Mucosa of stomach (tissue), 1 donor: ENCODE data around the gene PEX26.
"Not testable (repeated sequence)": the region's sequence is repeated elsewhere in the genome, so short reads cannot be mapped to it uniquely, and the experiment has no call there.

Experiments used
- H3K27me3 ChIP-seq: one replicate; pipeline ENCODE4 v1.7.0; 2013; ENCODE audit warnings: mild to moderate bottlenecking, low read length; ENCODE audit not compliant: control insufficient read depth, insufficient read depth
- H3K36me3 ChIP-seq: one replicate; pipeline ENCODE4 v1.7.0; 2013; ENCODE audit warnings: low read length; ENCODE audit not compliant: control insufficient read depth, insufficient read depth
- H3K4me1 ChIP-seq: one replicate; pipeline ENCODE4 v1.7.0; 2013; ENCODE audit warnings: mild to moderate bottlenecking, low read length; ENCODE audit not compliant: control insufficient read depth, insufficient read depth
- H3K4me3 ChIP-seq: one replicate; pipeline ENCODE4 v1.7.0; 2013; ENCODE audit warnings: low read length
- H3K9ac ChIP-seq: one replicate; pipeline ENCODE4 v1.7.0; 2013; ENCODE audit warnings: mild to moderate bottlenecking, low read length, moderate library complexity
- H3K9me3 ChIP-seq: one replicate; pipeline ENCODE4 v1.7.0; 2013; ENCODE audit warnings: mild to moderate bottlenecking, low read length, moderate library complexity; ENCODE audit not compliant: control insufficient read depth
- donor health status: Pancreatic carcinoma.

Gene PEX26

GRCh38 chr22:18093661-18094060 is 15.9 kb downstream of the PEX26 start:
- no peaks in the 10 kb centered on the region for H3K36me3 ChIP-seq
- no peak overlapping the region for H3K9ac ChIP-seq
- no peak overlapping the region for H3K4me3 ChIP-seq
- H3K4me1 ChIP-seq, result peaks cover 17% of the 10 kb centered on the region
- H3K27me3 ChIP-seq, result no peaks in the 10 kb centered on the region
- no peaks in the 10 kb centered on the region for H3K9me3 ChIP-seq

- Histone ChIP-seq H3K9me3 (no peaks in the 10 kb centered on the region), H3K9ac (no peak overlapping the region), H3K4me3 (no peak overlapping the region), H3K27me3 (no peaks in the 10 kb centered on the region), H3K4me1 (peaks cover 17% of the 10 kb centered on the region), H3K36me3 (no peaks in the 10 kb centered on the region)
These were observed 17.5 kb downstream of the PEX26 start for GRCh38 chr22:18095101-18095805.

DNA sequence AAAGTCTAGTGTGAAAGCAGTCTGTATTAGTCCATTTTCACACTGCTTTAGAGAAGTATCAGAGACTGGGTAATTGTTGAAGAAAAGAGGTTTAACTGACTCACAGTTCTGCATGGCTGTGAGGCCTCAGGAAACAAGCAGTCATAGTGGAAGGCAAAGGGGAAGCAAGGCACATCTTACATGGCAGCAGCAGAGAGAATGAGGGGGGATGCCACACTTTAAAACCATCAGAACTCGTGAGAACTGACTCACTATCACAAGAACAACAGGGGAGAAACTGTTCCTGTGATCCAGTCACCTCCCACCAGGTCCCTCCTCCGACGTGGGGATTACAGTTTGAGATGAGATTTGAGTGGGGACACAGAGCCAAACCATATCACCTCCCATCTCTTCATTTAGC is 19.0 kb downstream of the PEX26 start:
- Histone ChIP-seq H3K4me3 (no peak overlapping the region), H3K36me3 (no peaks in the 10 kb centered on the region), H3K4me1 (peaks cover 6% of the 10 kb centered on the region), H3K9ac (no peak overlapping the region), H3K9me3 (no peaks in the 10 kb centered on the region), H3K27me3 (no peaks in the 10 kb centered on the region)

DNA sequence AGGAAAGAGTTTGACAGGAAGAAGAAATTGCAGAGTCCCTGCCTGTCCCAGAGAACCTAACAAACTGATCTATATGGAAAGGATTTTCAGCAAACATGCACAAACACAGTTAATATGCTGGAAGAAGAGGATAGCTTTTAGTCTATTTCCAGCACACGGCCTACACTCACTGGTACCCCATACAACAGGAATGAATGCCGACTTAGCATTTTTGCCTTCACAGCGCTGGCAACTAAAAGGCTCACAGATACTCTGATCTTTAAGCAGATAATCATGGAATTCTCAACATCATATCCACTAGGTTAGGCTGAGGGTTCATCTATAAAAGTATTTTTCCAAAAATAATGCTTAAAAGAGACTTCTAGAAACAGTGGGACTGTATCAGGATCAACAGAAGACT is 23.0 kb downstream of the PEX26 start:
- no peaks in the 10 kb centered on the region for H3K27me3 ChIP-seq
- H3K4me3 ChIP-seq, result no peak overlapping the region
- no peaks in the 10 kb centered on the region for H3K9me3 ChIP-seq
- no peak overlapping the region for H3K9ac ChIP-seq
- H3K4me1 ChIP-seq, result no peaks in the 10 kb centered on the region
- no peaks in the 10 kb centered on the region for H3K36me3 ChIP-seq

- H3K4me3 ChIP-seq, result no peak overlapping the region
- H3K9me3 ChIP-seq, result no peaks in the 10 kb centered on the region
- H3K36me3 ChIP-seq, result no peaks in the 10 kb centered on the region
- no peak overlapping the region for H3K9ac ChIP-seq
- no peaks in the 10 kb centered on the region for H3K27me3 ChIP-seq
- no peaks in the 10 kb centered on the region for H3K4me1 ChIP-seq
These were observed 23.7 kb downstream of the PEX26 start for GRCh38 chr22:18101536-18101935.

DNA sequence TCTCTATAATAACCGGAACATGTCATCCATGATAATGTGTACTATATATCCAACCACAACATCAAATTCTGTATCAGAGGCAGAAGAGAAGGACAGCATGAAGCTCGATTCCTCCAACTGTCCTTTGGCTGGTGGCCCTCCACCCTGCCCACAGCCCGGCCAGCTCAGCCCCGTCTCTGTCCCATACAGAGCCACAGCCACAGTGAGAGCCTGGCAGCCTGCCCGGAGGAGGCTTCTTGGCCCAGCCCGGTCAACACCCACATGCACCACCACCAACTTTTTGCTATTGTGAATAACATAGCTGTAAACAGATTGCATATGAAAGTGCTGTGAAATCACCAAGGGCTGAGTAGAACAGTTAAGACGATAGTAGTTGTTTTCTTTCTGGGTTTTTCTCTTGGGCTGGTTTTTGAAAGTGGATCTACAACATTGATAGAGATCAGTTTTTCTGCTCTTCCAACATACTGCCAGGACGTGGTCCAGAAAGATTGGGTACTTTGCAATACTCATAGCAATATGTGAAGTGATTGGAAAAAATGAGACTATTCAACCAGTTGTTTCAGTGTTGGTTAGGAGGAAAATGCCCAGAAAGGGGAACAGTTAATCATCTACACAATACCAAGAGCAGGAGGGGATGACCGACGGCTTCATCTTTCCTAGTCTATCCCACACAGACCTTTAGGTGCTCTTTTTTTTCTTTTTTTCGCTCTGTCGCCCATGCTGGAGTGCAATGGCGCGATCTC is 25.9 kb downstream of the PEX26 start:
- Histone ChIP-seq H3K4me1 (no peaks in the 10 kb centered on the region), H3K4me3 (no peak overlapping the region), H3K36me3 (no peaks in the 10 kb centered on the region), H3K9ac (no peak overlapping the region), H3K27me3 (no peaks in the 10 kb centered on the region), H3K9me3 (no peaks in the 10 kb centered on the region)

GRCh38 chr22:18104566-18104965 is 26.8 kb downstream of the PEX26 start:
- Histone ChIP-seq H3K9ac (no peak overlapping the region), H3K9me3 (no peaks in the 10 kb centered on the region), H3K4me1 (no peaks in the 10 kb centered on the region), H3K27me3 (no peaks in the 10 kb centered on the region), H3K36me3 (no peaks in the 10 kb centered on the region), H3K4me3 (no peak overlapping the region)

- H3K4me1 ChIP-seq, H3K4me3 ChIP-seq, H3K36me3 ChIP-seq, H3K9me3 ChIP-seq, H3K9ac ChIP-seq: not testable (repeated sequence)
- H3K27me3 ChIP-seq, result peaks cover 10% of the 10 kb centered on the region
These were observed 28.2 kb downstream of the PEX26 start for GRCh38 chr22:18105981-18106380.

DNA sequence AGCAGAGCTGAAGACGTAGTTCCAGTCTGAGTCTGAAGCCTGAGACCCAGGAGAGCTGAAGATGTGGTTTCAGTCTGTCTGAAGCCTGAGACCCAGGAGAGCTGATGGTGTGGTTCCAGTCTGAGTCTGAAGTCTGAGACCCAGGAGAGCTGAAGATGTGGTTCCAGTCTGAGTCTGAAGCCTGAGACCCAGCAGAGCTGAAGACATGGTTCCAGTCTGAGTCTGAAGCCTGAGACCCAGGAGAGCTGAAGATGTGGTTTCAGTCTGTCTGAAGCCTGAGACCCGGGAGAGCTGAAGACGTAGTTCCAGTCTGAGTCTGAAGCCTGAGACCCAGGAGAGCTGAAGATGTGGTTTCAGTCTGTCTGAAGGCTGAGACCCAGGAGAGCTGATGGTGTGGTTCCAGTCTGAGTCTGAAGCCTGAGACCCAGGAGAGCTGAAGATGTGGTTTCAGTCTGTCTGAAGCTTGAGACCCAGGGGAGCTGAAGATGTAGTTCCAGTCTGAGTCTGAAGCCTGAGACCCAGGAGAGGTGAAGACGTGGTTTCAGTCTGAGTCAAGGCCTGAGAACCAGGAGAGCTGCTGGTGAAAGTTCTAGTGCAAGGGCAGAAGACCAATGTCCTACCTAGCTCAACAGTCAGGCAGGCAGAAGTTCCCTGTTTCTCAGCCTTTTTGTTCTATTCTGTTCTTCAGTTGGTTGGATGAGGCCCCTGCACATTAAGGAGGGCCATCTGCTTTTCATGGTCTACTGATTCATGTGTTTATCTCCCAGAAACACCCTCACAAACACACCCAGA is 29.0 kb downstream of the PEX26 start:
- H3K36me3 ChIP-seq, H3K4me3 ChIP-seq, H3K9ac ChIP-seq, H3K9me3 ChIP-seq: not testable (repeated sequence)
- peaks cover 14% of the 10 kb centered on the region for H3K4me1 ChIP-seq
- H3K27me3 ChIP-seq, result peaks cover 18% of the 10 kb centered on the region

GRCh38 chr22:18108187-18108586 is 30.4 kb downstream of the PEX26 start:
- Histone ChIP-seq H3K4me1 (peaks cover 14% of the 10 kb centered on the region), H3K9me3 (no peaks in the 10 kb centered on the region), H3K36me3 (no peaks in the 10 kb centered on the region), H3K27me3 (peaks cover 21% of the 10 kb centered on the region), H3K4me3 (no peak overlapping the region), H3K9ac (no peak overlapping the region)

- Histone ChIP-seq H3K4me3 (no peak overlapping the region), H3K9ac (no peak overlapping the region), H3K36me3 (no peaks in the 10 kb centered on the region), H3K9me3 (no peaks in the 10 kb centered on the region), H3K27me3 (peaks cover 21% of the 10 kb centered on the region), H3K4me1 (peaks cover 14% of the 10 kb centered on the region)
These were observed 31.8 kb downstream of the PEX26 start for GRCh38 chr22:18109410-18110193.
